Measurements from ENCODE around the gene CACNG4.

CACNG4 gene

GRCh38 chr17:66963909-66964771 is at the start of gene CACNG4:
Gene CACNG4, plus strand, starts transcription at chr17:66964707. Its CDS starts 205 bp downstream, at chr17:66964912.
- DNase-seq (ENCODE audit: low read depth) = no peak

GRCh38 chr17:66915204-66915611 is 49.3 kb upstream of the CACNG4 start:
- no peak for DNase-seq (ENCODE audit: low read depth)

GRCh38 chr17:66915792-66916191 is 48.7 kb upstream of the CACNG4 start:
- DNase-seq (ENCODE audit: low read depth) = no peak

- DNase-seq (ENCODE audit: low read depth) = no peak
Measured at GRCh38 chr17:66916946-66917345, 47.6 kb upstream of the CACNG4 start.

- no peak for DNase-seq (ENCODE audit: low read depth)
Measured at GRCh38 chr17:66918896-66919295, 45.6 kb upstream of the CACNG4 start.

GRCh38 chr17:66920435-66920834 is 44.1 kb upstream of the CACNG4 start:
- no peak for DNase-seq (ENCODE audit: low read depth)

- DNase-seq (ENCODE audit: low read depth) = no peak
Measured at GRCh38 chr17:66920950-66921349, 43.6 kb upstream of the CACNG4 start.

GRCh38 chr17:66923886-66924285 is 40.6 kb upstream of the CACNG4 start:
- no peak for DNase-seq (ENCODE audit: low read depth)

- no peak for DNase-seq (ENCODE audit: low read depth)
Measured at GRCh38 chr17:66925811-66926500, 38.6 kb upstream of the CACNG4 start.

GRCh38 chr17:66928949-66929348 is 35.6 kb upstream of the CACNG4 start:
- DNase-seq (ENCODE audit: low read depth) = no peak

GRCh38 chr17:66929591-66929990 is 34.9 kb upstream of the CACNG4 start:
- no peak for DNase-seq (ENCODE audit: low read depth)

- DNase-seq (ENCODE audit: low read depth) = no peak
Measured at GRCh38 chr17:66930933-66931332, 33.6 kb upstream of the CACNG4 start.

- DNase-seq (ENCODE audit: low read depth) = no peak
Measured at GRCh38 chr17:66932311-66932710, 32.2 kb upstream of the CACNG4 start.

GRCh38 chr17:66934040-66934439 is 30.5 kb upstream of the CACNG4 start:
- no peak for DNase-seq (ENCODE audit: low read depth)

- DNase-seq (ENCODE audit: low read depth) = no peak
Measured at GRCh38 chr17:66935717-66936116, 28.8 kb upstream of the CACNG4 start.

GRCh38 chr17:66938656-66939055 is 25.9 kb upstream of the CACNG4 start:
- DNase-seq (ENCODE audit: low read depth) = no peak

GRCh38 chr17:66939461-66940114 is 24.9 kb upstream of the CACNG4 start:
- DNase-seq (ENCODE audit: low read depth) = no peak

GRCh38 chr17:66941249-66941648 is 23.3 kb upstream of the CACNG4 start:
- DNase-seq (ENCODE audit: low read depth) = no peak

- DNase-seq (ENCODE audit: low read depth) = no peak
Measured at GRCh38 chr17:66941773-66942450, 22.6 kb upstream of the CACNG4 start.

GRCh38 chr17:66942451-66943264 is 21.8 kb upstream of the CACNG4 start:
- DNase-seq (ENCODE audit: low read depth) = no peak

- DNase-seq (ENCODE audit: low read depth) = no peak
Measured at GRCh38 chr17:66943484-66943883, 21.0 kb upstream of the CACNG4 start.

Measured in activated T-cell treated with anti-CD3 and anti-CD28 coated beads for 1 hour (primary cell).